Muscle layer of colon (tissue), 2 donors: ENCODE measurements around the gene MSH5.

Experiments
- H3K27ac ChIP-seq: one replicate; pipeline ENCODE4 v1.7.0; 2013; ENCODE audit warnings: low read depth, mild to moderate bottlenecking, low read length, moderate library complexity
- H3K27me3 ChIP-seq, 2 donors: one replicate each; pipeline ENCODE4 v1.7.0; 2013; ENCODE audit warnings: low read length in 2 of 2, mild to moderate bottlenecking in 2 of 2; ENCODE audit not compliant: insufficient read depth in 2 of 2, control insufficient read depth in 1 of 2
- H3K36me3 ChIP-seq: one replicate; pipeline ENCODE4 v1.7.0; 2013; ENCODE audit warnings: mild to moderate bottlenecking, low read length; ENCODE audit not compliant: insufficient read depth
- H3K4me1 ChIP-seq: one replicate; pipeline ENCODE4 v1.7.0; 2013; ENCODE audit warnings: mild to moderate bottlenecking, low read length; ENCODE audit not compliant: insufficient read depth
- H3K4me3 ChIP-seq, 2 donors: one replicate each; pipeline ENCODE4 v1.7.0; 2013; ENCODE audit warnings: low read length in 2 of 2, low read depth in 1 of 2, mild to moderate bottlenecking in 1 of 2, moderate library complexity in 1 of 2
- H3K9ac ChIP-seq: one replicate; pipeline ENCODE4 v1.7.0; 2013; ENCODE audit warnings: low read length
- H3K9me3 ChIP-seq: one replicate; pipeline ENCODE4 v1.7.0; 2013; ENCODE audit warnings: mild to moderate bottlenecking, low read length
- donor health status: abdominal sarcoma.
- donor health status: Adenocarcinoma of cecum.

MSH5 gene

GRCh38 chr6:31750411-31751022, 10.7 kb downstream of the MSH5 start:
- no peak overlapping the region for H3K27ac ChIP-seq
- H3K9ac ChIP-seq: no peak overlapping the region
- peaks cover 7% of the 10 kb centered on the region for H3K4me1 ChIP-seq
- no peak overlapping the region for H3K4me3 ChIP-seq
- H3K36me3 ChIP-seq: no peaks in the 10 kb centered on the region
- H3K9me3 ChIP-seq: no peaks in the 10 kb centered on the region
- H3K27me3 ChIP-seq: no peaks in the 10 kb centered on the region

- no peak overlapping the region for H3K9ac ChIP-seq
- no peaks in the 10 kb centered on the region for H3K9me3 ChIP-seq
- no peaks in the 10 kb centered on the region for H3K27me3 ChIP-seq
- no peak overlapping the region for H3K4me3 ChIP-seq
- H3K4me1 ChIP-seq: no peaks in the 10 kb centered on the region
- H3K36me3 ChIP-seq: no peaks in the 10 kb centered on the region
- H3K27ac ChIP-seq: no peak overlapping the region
These were observed 13.0 kb downstream of the MSH5 start for GRCh38 chr6:31752739-31753319.

GRCh38 chr6:31758281-31758680, 18.5 kb downstream of the MSH5 start:
- H3K4me3 ChIP-seq: no peak overlapping the region
- peaks cover 3% of the 10 kb centered on the region for H3K36me3 ChIP-seq
- H3K9me3 ChIP-seq: no peaks in the 10 kb centered on the region
- no peaks in the 10 kb centered on the region for H3K4me1 ChIP-seq
- no peak overlapping the region for H3K9ac ChIP-seq
- no peak overlapping the region for H3K27ac ChIP-seq
- no peaks in the 10 kb centered on the region for H3K27me3 ChIP-seq

- no peak overlapping the region for H3K9ac ChIP-seq
- H3K27me3 ChIP-seq: peaks cover 0 to 4% of the 10 kb centered on the region in 2 donors
- peaks cover 3% of the 10 kb centered on the region for H3K36me3 ChIP-seq
- no peak overlapping the region for H3K4me3 ChIP-seq
- no peaks in the 10 kb centered on the region for H3K4me1 ChIP-seq
- H3K27ac ChIP-seq: no peak overlapping the region
- no peaks in the 10 kb centered on the region for H3K9me3 ChIP-seq
These were observed 21.0 kb downstream of the MSH5 start for GRCh38 chr6:31760790-31761189.

GRCh38 chr6:31761343-31761742, 21.5 kb downstream of the MSH5 start:
- H3K4me3 ChIP-seq: no peak overlapping the region
- H3K27me3 ChIP-seq: peaks cover 0 to 9% of the 10 kb centered on the region in 2 donors
- no peaks in the 10 kb centered on the region for H3K4me1 ChIP-seq
- H3K9me3 ChIP-seq: no peaks in the 10 kb centered on the region
- H3K27ac ChIP-seq: no peak overlapping the region
- no peak overlapping the region for H3K9ac ChIP-seq
- H3K36me3 ChIP-seq: peaks cover 3% of the 10 kb centered on the region

GRCh38 chr6:31762356-31762755, 22.6 kb downstream of the MSH5 start, which contains the start of gene SAPCD1:
SAPCD1 (plus strand) TSS chr6:31762656; CDS start chr6:31763055, 399 bp downstream.
- Histone ChIP-seq H3K27ac (no peak within 1 kb of the TSS), H3K36me3 (peaks cover 3% of the 10 kb centered on the region), H3K9me3 (no peaks in the 10 kb centered on the region), H3K27me3 (peaks cover 0 to 10% of the 10 kb centered on the region in 2 donors), H3K4me1 (no peaks in the 10 kb centered on the region), H3K9ac (no peak within 1 kb of the TSS), H3K4me3 (no peak within 1 kb of the TSS)

- no peak overlapping the region for H3K27ac ChIP-seq
- no peak overlapping the region for H3K4me3 ChIP-seq
- H3K9ac ChIP-seq: no peak overlapping the region
- H3K9me3 ChIP-seq: no peaks in the 10 kb centered on the region
- H3K27me3 ChIP-seq: peaks cover 0 to 10% of the 10 kb centered on the region in 2 donors
- peaks cover 3% of the 10 kb centered on the region for H3K36me3 ChIP-seq
- H3K4me1 ChIP-seq: no peaks in the 10 kb centered on the region
These were observed 23.2 kb downstream of the MSH5 start for GRCh38 chr6:31762878-31763618.

GRCh38 chr6:31763619-31763940, 23.8 kb downstream of the MSH5 start:
- no peak overlapping the region for H3K9ac ChIP-seq
- no peak overlapping the region for H3K27ac ChIP-seq
- peaks cover 0 to 10% of the 10 kb centered on the region in 2 donors for H3K27me3 ChIP-seq

GRCh38 chr6:31764198-31764597, 24.4 kb downstream of the MSH5 start:
- Histone ChIP-seq H3K4me3 (no peak overlapping the region), H3K36me3 (no peaks in the 10 kb centered on the region), H3K4me1 (no peaks in the 10 kb centered on the region), H3K9ac (no peak overlapping the region), H3K27me3 (peaks cover 0 to 10% of the 10 kb centered on the region in 2 donors), H3K27ac (no peak overlapping the region), H3K9me3 (no peaks in the 10 kb centered on the region)

More at GRCh38 chr6:31763619-31763940, 23.8 kb downstream of the MSH5 start:
- H3K36me3 ChIP-seq: peaks cover 2% of the 10 kb centered on the region
- no peaks in the 10 kb centered on the region for H3K9me3 ChIP-seq
- no peak overlapping the region for H3K4me3 ChIP-seq
- H3K4me1 ChIP-seq: no peaks in the 10 kb centered on the region

GRCh38 chr6:31765559-31765909, 25.7 kb downstream of the MSH5 start:
- H3K27ac ChIP-seq: no peak overlapping the region
- H3K9me3 ChIP-seq: no peaks in the 10 kb centered on the region
- no peaks in the 10 kb centered on the region for H3K4me1 ChIP-seq
- peak overlapping the region in 1 of 2 donors; percentile 43 for H3K4me3 ChIP-seq
- peaks cover 0 to 10% of the 10 kb centered on the region in 2 donors for H3K27me3 ChIP-seq
- H3K9ac ChIP-seq: no peak overlapping the region
- no peaks in the 10 kb centered on the region for H3K36me3 ChIP-seq

GRCh38 chr6:31765910-31766794, 26.3 kb downstream of the MSH5 start:
- Histone ChIP-seq H3K27me3 (peaks cover 0 to 10% of the 10 kb centered on the region in 2 donors), H3K36me3 (no peaks in the 10 kb centered on the region), H3K4me3 (peak overlapping the region; percentile 32 to 43), H3K9me3 (no peaks in the 10 kb centered on the region), H3K27ac (no peak overlapping the region), H3K4me1 (no peaks in the 10 kb centered on the region), H3K9ac (no peak overlapping the region)
